ENCODE results near the gene RPS6KA4.

GRCh38 chr11:64357446-64357845 lies 1.5 kb upstream of the RPS6KA4 start:
- no peak for TF ChIP-seq POLR2A (IDR thresholded peaks at IDR 0.05)
- no peak for TF ChIP-seq CTCF (IDR thresholded peaks at IDR 0.05)
- TF ChIP-seq POLR2AphosphoS5 (IDR thresholded peaks at IDR 0.05): no peak

Data from sigmoid colon (tissue), 4 donors.